ENCODE measurements around the gene REP15.
"Not testable (repeated sequence)": the region's sequence is repeated elsewhere in the genome, so short reads cannot be mapped to it uniquely, and the experiment has no call there.

Gene REP15

GRCh38 chr12:27696293-27696652 is at the start of gene REP15:
Gene REP15, plus strand, starts transcription at chr12:27696447. Its CDS starts 116 bp downstream, at chr12:27696563.
- DNase-seq = no peak

- DNase-seq = no peak
Observed at GRCh38 chr12:27650011-27650410, 46.2 kb upstream of the REP15 start.

GRCh38 chr12:27651201-27651600 is 45.0 kb upstream of the REP15 start:
- DNase-seq = no peak

- peak in 1 of 2 experiments; percentile 64 for DNase-seq
Observed at GRCh38 chr12:27652174-27652763, 44.0 kb upstream of the REP15 start.

- no peak for DNase-seq
Observed at GRCh38 chr12:27653661-27654060, 42.6 kb upstream of the REP15 start.

GRCh38 chr12:27655476-27655875 is 40.8 kb upstream of the REP15 start:
- not testable (repeated sequence) for DNase-seq

- DNase-seq = no peak
Observed at GRCh38 chr12:27657296-27657695, 39.0 kb upstream of the REP15 start.

- no peak for DNase-seq
Observed at GRCh38 chr12:27665704-27666103, 30.5 kb upstream of the REP15 start.

- no peak for DNase-seq
Observed at GRCh38 chr12:27666510-27666909, 29.7 kb upstream of the REP15 start.

GRCh38 chr12:27667540-27667939 is 28.7 kb upstream of the REP15 start:
- no peak for DNase-seq

- DNase-seq = no peak
Observed at GRCh38 chr12:27672051-27672450, 24.2 kb upstream of the REP15 start.

- no peak for DNase-seq
Observed at GRCh38 chr12:27672643-27673042, 23.6 kb upstream of the REP15 start.

- no peak for DNase-seq
Observed at GRCh38 chr12:27673101-27673718, 23.0 kb upstream of the REP15 start.

GRCh38 chr12:27674989-27675388 is 21.3 kb upstream of the REP15 start:
- DNase-seq = no peak

- no peak for DNase-seq
Observed at GRCh38 chr12:27680619-27681018, 15.6 kb upstream of the REP15 start.

- DNase-seq = no peak
Observed at GRCh38 chr12:27682534-27682933, 13.7 kb upstream of the REP15 start.

- DNase-seq = no peak
Observed at GRCh38 chr12:27685274-27685673, 11.0 kb upstream of the REP15 start.

GRCh38 chr12:27686147-27686546 is 10.1 kb upstream of the REP15 start:
- no peak for DNase-seq

- DNase-seq = no peak
Observed at GRCh38 chr12:27688671-27689070, 7.6 kb upstream of the REP15 start.

- DNase-seq = no peak
Observed at GRCh38 chr12:27689558-27690180, 6.6 kb upstream of the REP15 start.

- DNase-seq = no peak
Observed at GRCh38 chr12:27693403-27693802, 2.8 kb upstream of the REP15 start.

GRCh38 chr12:27695556-27696292 is 523 bp upstream of the REP15 start:
- DNase-seq = no peak

- no peak for DNase-seq
Observed at GRCh38 chr12:27696864-27697564, 767 bp downstream of the REP15 start.

Data from NCI-H187 (cell line).